ENCODE data around the gene ZFHX3. TPM values are rescaled to one million over a fixed set of nuclear protein-coding genes. Genes with fewer than 3 reads are reported as not detected.

ZFHX3 gene
- polyA plus RNA-seq, 1 experiment, result 2.2 TPM

DNA sequence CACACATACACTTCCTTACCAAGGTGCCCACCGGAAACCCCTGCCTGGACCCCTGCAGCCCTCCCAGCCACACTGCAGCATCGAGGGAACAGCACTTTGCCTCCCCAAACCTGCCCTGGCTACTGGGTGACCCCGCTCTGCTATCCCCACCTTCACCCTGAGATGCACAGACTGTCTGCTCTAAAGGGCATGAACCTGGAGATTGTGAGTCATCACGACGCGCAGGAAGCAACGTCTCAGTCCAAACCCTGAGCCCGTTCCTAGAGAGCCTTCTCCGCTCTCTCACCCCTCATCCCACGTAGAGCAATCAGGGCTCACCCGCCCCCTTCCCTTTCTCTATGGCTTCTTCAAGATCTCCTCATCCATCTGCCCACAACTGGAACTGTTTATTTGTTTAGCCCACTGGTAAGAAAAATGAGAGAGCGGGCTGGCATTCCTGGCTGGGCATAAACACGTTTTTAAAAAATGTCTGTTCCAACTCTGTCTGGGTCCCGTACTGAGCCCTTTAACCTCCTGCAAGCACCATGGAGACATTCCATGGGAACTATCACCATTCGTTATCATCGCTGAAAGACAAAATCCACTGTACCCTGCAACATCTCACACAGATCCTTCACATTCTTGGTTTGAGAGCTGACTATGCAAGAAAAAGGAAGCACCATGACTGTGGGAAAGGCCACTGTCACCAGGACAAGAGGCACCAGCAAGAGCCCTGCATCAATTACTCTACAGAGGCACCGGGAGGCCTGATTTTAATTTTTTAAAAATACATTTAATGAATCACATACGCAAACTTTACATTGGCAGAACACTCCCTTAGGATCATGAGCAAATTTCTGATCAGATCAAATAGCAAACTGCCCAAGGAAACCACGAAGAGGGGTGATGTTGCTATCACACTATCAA, 28.2 kb downstream of the ZFHX3 start:
- no peaks in the 10 kb centered on the region for H3K27me3 ChIP-seq (ENCODE audit: control insufficient read depth, insufficient read depth, low read length)
- TF ChIP-seq, protein P1, sequence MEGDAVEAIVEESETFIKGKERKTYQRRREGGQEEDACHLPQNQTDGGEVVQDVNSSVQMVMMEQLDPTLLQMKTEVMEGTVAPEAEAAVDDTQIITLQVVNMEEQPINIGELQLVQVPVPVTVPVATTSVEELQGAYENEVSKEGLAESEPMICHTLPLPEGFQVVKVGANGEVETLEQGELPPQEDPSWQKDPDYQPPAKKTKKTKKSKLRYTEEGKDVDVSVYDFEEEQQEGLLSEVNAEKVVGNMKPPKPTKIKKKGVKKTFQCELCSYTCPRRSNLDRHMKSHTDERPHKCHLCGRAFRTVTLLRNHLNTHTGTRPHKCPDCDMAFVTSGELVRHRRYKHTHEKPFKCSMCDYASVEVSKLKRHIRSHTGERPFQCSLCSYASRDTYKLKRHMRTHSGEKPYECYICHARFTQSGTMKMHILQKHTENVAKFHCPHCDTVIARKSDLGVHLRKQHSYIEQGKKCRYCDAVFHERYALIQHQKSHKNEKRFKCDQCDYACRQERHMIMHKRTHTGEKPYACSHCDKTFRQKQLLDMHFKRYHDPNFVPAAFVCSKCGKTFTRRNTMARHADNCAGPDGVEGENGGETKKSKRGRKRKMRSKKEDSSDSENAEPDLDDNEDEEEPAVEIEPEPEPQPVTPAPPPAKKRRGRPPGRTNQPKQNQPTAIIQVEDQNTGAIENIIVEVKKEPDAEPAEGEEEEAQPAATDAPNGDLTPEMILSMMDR (IDR thresholded peaks at IDR 0.05; ENCODE audit: insufficient read depth, low read depth, low read length), result no peak
- H3K4me3 ChIP-seq (ENCODE audit: low read depth, low read length), result no peak overlapping the region
- 0 out of 2 replicates have a peak, but pooled peaks cover 2% of the 10 kb centered on the region for H3K36me3 ChIP-seq (ENCODE audit: control insufficient read depth, insufficient read depth, low read length)
- ChIA-PET POLR2A (no interaction called here), CTCF (interaction anchor here (0.7 to 1.0 kb wide), 3 partner anchors 22 to 188 kb away, joined by 3 read pairs; no protein-coding TSS in a partner anchor)
- no peak for DNase-seq (ENCODE audit: low read depth)

DNA sequence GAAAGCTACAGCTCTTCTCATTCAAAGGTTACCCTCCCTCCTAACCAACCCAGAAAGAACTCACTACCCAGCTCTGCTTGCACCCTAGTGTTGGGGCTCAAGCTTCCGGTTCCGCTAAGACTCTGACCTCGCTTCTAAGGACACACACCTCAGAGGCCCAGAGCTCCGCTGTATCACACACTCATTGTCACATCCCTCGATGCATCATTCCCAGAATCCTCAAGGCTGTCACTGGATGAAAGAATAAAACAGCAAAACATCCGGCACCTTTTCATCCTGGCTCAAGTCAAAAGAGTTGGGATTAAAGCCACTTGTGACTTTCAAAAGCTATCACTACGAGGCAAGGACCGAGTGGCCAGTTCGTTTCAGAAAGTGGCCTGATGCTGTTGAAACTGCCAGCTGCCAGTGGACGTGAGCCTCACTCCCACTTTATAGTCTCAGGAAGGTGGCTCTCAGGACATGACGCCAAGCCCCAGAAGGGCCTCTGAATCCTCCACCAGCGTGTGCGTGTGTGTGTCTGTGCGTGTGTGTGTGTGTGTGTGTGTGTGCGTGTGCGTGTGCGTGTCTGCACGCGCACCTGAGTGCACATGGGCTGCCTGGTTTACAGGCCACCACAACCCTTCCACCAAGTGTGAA, 29.0 kb downstream of the ZFHX3 start:
- ChIA-PET CTCF (interaction anchor here (0.7 to 1.0 kb wide), 2 partner anchors 40 to 187 kb away, joined by 3 read pairs; no protein-coding TSS in a partner anchor), POLR2A (no interaction called here)
- DNase-seq (ENCODE audit: low read depth), result no peak
- H3K36me3 ChIP-seq (ENCODE audit: control insufficient read depth, insufficient read depth, low read length), result 0 out of 2 replicates have a peak, but pooled peaks cover 2% of the 10 kb centered on the region
- TF ChIP-seq, protein P1 (IDR thresholded peaks at IDR 0.05; ENCODE audit: insufficient read depth, low read depth, low read length), result no peak
- no peaks in the 10 kb centered on the region for H3K27me3 ChIP-seq (ENCODE audit: control insufficient read depth, insufficient read depth, low read length)
- no peak overlapping the region for H3K4me3 ChIP-seq (ENCODE audit: low read depth, low read length)

DNA sequence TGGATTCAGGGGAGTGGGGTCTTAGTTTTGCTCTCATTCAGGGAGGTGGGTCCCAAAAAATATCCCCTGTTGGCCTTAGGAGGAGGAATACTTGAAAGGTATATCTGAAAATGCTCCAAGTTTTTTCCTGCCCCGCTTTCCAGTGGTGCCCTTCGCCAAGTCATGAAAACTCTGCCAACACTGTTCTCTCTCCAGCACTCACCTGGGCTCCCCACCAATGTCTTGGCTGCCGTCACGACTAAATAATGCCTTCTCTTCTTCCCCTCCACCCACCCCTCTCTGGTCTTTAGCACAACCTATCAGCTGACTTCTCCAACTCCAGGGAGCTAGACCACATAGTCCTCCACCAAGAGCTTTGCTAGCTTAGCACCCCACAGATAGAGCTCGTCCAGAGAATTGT, 30.6 kb downstream of the ZFHX3 start:
- no peak overlapping the region for H3K4me3 ChIP-seq (ENCODE audit: low read depth, low read length)
- H3K27me3 ChIP-seq (ENCODE audit: control insufficient read depth, insufficient read depth, low read length), result no peaks in the 10 kb centered on the region
- CTCF ChIA-PET, result interaction anchor here (0.6 to 0.7 kb wide), 2 partner anchors 14 to 265 kb away, joined by 3 read pairs; no protein-coding TSS in a partner anchor
- no peak for DNase-seq (ENCODE audit: low read depth)
- POLR2A ChIA-PET, result no interaction called here
- TF ChIP-seq, protein P1 (IDR thresholded peaks at IDR 0.05; ENCODE audit: insufficient read depth, low read depth, low read length), result no peak
- no peaks in the 10 kb centered on the region for H3K36me3 ChIP-seq (ENCODE audit: control insufficient read depth, insufficient read depth, low read length)

DNA sequence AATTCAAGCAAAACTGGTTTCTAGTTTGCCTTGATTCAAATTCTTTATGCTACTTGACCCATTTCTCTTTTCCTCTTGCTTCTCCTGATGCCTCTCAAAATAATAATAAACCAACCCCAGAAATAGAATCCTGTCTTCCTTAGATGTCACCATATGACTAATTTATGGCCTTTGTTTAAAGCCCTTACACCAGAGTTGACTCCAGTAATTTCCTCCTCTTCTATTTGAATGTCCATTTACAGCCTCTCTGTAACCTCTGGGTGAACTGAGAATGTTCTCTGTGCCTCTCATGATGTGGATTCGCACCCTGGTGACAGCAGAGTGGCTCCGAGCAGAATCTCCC, 31.5 kb downstream of the ZFHX3 start:
- H3K27me3 ChIP-seq (ENCODE audit: control insufficient read depth, insufficient read depth, low read length), result no peaks in the 10 kb centered on the region
- TF ChIP-seq, protein P1 (IDR thresholded peaks at IDR 0.05; ENCODE audit: insufficient read depth, low read depth, low read length), result no peak
- no peak overlapping the region for H3K4me3 ChIP-seq (ENCODE audit: low read depth, low read length)
- H3K36me3 ChIP-seq (ENCODE audit: control insufficient read depth, insufficient read depth, low read length), result no peaks in the 10 kb centered on the region
- POLR2A ChIA-PET, result no interaction called here
- DNase-seq (ENCODE audit: low read depth), result no peak
- CTCF ChIA-PET, result no interaction called here
